Measurements from ENCODE around the gene NAT10.
"Not testable (repeated sequence)": the region's sequence is repeated elsewhere in the genome, so short reads cannot be mapped to it uniquely, and the experiment has no call there.

Gene NAT10

DNA sequence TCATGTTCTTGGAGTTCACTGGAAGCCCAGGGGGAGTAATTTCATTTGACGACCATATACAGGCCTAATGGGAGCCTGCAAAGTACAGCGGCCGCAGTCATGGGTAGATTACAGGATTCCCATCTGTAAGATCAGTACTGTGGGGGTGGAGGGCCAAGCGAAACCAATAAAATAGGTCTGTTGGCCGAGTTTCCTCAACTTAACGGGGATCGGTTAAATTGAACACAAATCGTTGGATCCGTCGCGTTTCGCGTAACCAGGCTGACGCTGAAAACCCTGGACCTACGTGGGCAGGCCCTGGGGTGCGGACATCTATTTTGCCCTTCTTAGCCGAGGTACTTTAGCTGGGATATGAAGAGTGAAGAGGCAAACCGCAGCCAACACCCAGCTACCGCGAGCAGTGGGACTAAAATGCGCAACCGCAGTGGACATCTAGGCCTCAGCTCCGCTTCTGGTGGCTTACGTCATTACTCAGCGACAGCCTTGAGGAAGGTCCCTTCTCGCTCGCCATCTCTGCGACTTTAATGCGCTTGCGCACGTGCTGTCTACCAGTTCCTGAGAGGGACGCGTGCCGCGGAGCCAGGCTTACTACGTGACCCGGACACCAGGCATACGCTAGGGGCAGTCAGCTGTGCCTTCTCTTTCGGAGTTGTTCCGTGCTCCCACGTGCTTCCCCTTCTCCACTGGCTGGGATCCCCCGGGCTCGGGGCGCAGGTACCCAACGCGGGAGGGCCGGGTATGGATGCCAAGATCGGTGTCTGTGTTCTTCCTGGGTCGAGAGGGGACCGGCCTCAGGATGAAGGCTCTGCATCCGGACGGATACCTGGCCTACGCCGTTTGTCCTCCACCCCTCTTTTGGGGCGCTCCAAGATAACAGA is at the start of gene NAT10:
NAT10 (plus strand) TSS at position 551 of the 878 bp plus-strand sequence. CDS start 2,597 bp downstream, outside the sequence.
- DNase-seq (peak; percentile 97), ATAC-seq (peak; percentile 95)
- Mint-ChIP-seq H3K27ac (peak within 1 kb of the TSS; percentile 98), H3K9me3 (no peaks in the 10 kb centered on the region), H3K27me3 (peaks cover 6% of the 10 kb centered on the region), H3K4me1 (peaks cover 48% of the 10 kb centered on the region), H3K4me3 (peak within 1 kb of the TSS; percentile 93), H3K36me3 (ENCODE audit: low read depth) (peaks cover 63% of the 10 kb centered on the region)

DNA sequence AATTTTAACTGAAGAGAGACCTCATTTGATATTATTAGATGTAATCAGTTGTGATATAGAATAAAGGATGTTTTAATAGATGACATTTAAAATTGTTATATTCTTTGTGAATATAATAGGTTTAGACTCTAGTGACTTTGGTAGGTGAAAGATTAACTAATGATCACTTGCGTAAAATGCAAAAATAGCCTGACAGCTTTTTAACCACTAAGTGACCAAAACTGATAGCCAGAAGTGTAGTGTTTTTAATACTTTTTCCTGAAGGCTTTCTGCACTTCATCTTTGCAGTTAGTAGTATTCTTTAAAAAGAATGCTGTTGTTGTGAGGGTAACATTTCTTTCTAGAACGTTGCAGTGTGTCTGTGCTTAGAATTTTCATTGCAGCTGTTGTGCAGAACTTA is 48.8 kb upstream of the NAT10 start:
- Mint-ChIP-seq H3K27ac (no peak overlapping the region), H3K36me3 (ENCODE audit: low read depth) (peaks cover 40% of the 10 kb centered on the region), H3K4me1 (peaks cover 54% of the 10 kb centered on the region), H3K9me3 (no peaks in the 10 kb centered on the region), H3K27me3 (no peaks in the 10 kb centered on the region), H3K4me3 (peak overlapping the region; percentile 15)
- ATAC-seq (no peak), DNase-seq (no peak)

DNA sequence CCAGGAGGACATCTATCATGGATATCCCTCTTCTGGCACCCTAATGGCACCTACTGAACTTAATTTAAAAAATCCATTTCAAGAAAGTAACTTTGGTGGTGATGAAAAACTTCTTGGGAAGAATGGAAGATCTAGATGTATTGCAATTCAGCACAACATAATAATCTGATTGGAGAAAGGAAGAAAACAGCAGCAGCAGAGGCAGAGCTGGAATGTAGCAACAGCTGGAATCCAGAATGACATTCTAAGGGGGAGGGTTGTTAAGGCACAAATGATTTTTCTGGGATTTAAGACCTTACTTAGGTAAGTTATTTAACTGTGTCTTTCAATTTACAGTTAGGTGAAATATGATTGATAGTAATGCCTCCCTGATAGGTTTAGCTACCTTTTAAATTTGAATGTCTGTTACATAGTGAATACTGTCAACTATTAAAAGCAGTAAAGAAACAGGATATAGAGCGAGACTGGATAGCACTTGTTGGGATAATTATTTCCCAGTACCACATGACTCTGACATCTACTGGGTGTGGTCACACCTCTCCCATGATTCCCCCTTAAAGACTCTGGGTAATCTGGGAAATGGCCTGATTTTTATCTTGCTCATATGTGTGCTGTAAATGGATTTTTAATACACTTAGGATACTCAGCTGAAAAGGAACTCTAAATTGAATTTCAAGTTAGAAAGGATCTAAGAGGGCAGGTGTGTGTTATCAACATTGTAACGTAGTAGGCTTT is 42.2 kb upstream of the NAT10 start:
- Mint-ChIP-seq H3K36me3 (ENCODE audit: low read depth) (peaks cover 43% of the 10 kb centered on the region), H3K9me3 (no peaks in the 10 kb centered on the region), H3K4me1 (peaks cover 68% of the 10 kb centered on the region), H3K27ac (peak overlapping the region; percentile 43), H3K4me3 (no peak overlapping the region), H3K27me3 (no peaks in the 10 kb centered on the region)
- ATAC-seq (no peak), DNase-seq (no peak)

DNA sequence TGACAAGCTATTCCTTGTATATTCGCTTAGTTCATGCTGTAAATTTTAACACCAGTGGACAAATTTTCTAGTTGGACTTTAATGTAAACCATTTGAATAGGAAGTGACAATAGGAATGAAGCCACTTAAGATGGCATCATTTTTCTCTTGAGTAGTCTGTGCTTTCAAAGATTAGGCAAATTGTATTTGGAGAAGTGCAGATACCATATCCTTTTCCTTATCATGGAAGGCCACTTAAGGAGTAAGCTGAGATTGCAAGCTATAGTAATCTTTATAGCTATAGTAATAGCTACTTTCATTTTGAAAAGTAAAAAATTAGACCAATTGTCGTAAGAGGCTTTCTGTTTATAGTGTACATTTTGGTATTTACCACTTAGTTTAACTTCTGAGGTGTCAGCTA is 41.1 kb upstream of the NAT10 start:
- peaks cover 58% of the 10 kb centered on the region for H3K4me1 Mint-ChIP-seq
- no peak overlapping the region for H3K4me3 Mint-ChIP-seq
- H3K36me3 Mint-ChIP-seq (ENCODE audit: low read depth) = peaks cover 36% of the 10 kb centered on the region
- H3K9me3 Mint-ChIP-seq = no peaks in the 10 kb centered on the region
- no peak overlapping the region for H3K27ac Mint-ChIP-seq
- DNase-seq (no peak), ATAC-seq (no peak)
- no peaks in the 10 kb centered on the region for H3K27me3 Mint-ChIP-seq

DNA sequence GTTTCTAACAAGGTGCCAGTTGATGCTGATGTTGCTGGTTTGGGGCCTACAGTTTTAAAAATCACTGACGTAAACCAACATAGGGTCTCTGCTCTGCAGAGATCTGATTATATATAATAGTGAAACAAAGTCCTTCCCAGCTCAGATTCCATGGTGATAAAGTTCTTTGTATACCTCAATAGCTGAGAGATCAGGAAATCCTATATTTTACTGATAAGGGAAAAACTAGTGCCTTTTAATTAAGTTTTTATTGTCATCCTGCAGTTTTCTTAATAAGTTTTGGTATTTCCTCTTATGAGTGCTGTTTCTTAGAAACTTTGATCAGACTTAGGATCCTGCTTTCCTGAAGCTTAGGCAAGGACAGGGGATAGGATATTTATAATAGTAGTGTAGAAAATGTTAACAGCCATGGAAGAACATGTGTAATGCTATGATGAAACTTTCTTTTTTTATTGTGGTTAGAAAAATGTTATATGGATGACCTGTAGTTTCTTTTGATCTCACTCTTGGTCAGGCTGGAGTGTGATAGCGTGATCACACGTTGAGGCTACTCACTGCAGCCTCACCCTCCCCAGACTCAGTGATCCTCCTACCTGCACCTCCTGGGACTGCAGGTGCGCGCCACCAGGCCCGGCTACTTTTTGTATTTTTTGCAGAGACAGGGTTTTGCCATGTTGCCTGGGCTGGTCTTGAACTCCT is 39.8 kb upstream of the NAT10 start:
- Mint-ChIP-seq H3K36me3 (ENCODE audit: low read depth) (peaks cover 39% of the 10 kb centered on the region), H3K27ac (no peak overlapping the region), H3K4me1 (peaks cover 59% of the 10 kb centered on the region), H3K9me3 (no peaks in the 10 kb centered on the region), H3K27me3 (no peaks in the 10 kb centered on the region), H3K4me3 (no peak overlapping the region)
- peak; percentile 81 for ATAC-seq
- DNase-seq = peak; percentile 18

DNA sequence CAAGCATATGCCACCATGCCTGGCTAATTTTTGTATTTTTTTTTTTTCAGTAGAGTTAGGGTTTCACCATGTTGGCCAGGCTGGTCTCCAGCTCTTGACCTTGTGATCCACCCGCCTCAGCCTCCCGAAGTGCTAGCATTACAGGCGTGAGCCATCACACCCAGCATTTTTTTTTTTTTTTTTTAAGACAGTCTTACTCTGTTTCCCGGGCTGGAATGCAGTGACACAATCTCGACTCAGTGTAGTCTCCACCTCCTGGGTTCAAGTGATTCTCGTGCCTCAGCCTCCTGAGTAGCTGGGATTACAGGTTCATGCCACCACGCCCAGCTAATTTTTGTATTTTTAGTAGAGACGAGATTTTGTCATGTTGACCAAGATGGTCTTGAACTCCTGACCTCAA is 38.7 kb upstream of the NAT10 start:
- not testable (repeated sequence) for ATAC-seq, H3K27me3 Mint-ChIP-seq, H3K9me3 Mint-ChIP-seq, H3K4me3 Mint-ChIP-seq, DNase-seq, H3K27ac Mint-ChIP-seq
- Mint-ChIP-seq H3K4me1 (peaks cover 69% of the 10 kb centered on the region), H3K36me3 (ENCODE audit: low read depth) (peaks cover 47% of the 10 kb centered on the region)

DNA sequence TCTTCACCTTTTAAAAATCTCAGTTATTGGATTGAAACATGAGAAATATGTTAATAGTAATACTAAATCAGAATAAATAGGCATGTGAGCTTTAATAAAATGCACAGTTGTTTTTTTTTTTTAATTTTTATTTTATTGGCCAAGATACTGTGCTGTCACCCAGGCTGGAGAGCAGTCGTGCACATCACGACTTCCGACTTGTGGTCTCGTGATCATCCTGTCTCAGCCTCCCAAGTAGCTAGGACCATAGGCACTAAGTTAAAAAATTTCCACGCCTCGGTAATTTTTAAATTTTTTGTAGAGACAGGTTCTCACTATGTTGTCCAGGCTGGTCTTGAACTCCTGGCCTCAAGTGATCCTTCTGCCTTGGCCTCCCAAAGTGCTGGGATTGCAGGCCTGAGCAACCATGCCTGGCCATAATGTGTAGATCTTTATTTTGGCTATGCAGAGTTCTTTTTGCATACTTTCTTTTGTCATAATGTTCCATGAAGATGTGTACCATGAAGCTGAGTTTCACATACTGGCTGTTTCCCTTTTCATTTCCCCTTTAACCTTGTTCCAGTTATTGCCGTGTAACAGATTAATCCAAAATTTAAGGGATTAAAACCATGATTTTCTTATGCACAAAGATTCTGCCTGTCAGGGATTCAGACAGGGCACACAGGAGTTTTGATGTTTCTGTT is 37.9 kb upstream of the NAT10 start:
- peaks cover 48% of the 10 kb centered on the region for H3K36me3 Mint-ChIP-seq (ENCODE audit: low read depth)
- H3K27ac Mint-ChIP-seq = peak overlapping the region; percentile 57
- no peaks in the 10 kb centered on the region for H3K9me3 Mint-ChIP-seq
- ATAC-seq = no peak
- H3K4me1 Mint-ChIP-seq = peaks cover 69% of the 10 kb centered on the region
- H3K27me3 Mint-ChIP-seq = no peaks in the 10 kb centered on the region
- no peak overlapping the region for H3K4me3 Mint-ChIP-seq
- DNase-seq = no peak

DNA sequence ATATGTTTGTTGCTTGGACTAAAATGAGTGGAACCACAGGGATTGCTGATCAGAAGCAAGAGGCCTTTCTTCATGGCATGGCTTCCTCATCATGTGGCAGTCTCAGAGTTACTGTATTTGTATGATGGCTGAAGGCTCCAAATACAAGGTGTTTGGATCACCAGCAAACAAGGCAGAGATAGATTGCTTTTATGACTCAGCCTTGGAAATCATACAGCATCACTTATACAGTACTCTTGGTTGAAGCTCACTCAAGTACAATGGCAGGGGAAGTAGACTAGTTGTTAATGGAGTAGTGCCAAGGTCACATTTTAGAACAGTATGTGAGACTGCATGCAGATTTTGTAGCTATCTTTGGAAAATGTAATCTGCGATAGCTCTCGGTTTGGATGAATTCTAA is 37.3 kb upstream of the NAT10 start:
- Mint-ChIP-seq H3K9me3 (no peaks in the 10 kb centered on the region), H3K36me3 (ENCODE audit: low read depth) (peaks cover 50% of the 10 kb centered on the region), H3K27ac (peak overlapping the region; percentile 57), H3K4me1 (peaks cover 64% of the 10 kb centered on the region), H3K27me3 (no peaks in the 10 kb centered on the region), H3K4me3 (no peak overlapping the region)
- no peak for DNase-seq
- ATAC-seq = peak; percentile 64

DNA sequence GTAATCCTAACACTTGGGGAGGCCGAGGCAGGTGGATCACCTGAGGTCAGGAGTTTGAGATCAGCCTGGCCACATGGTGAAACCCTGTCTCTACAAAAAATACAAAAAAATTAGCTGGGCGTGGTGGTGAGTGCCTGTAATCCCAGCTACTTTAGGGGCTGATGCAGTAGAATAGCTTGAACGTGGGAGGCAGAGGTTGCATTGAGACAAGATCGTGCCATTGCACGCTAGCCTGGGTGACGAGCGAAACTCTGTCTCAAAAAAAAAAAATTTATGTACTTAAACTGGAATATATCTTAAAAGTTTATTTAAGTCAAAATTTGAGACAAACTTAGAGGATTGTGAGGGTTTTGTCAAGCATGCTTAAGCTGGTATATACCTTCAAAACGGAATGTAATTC is 34.1 kb upstream of the NAT10 start:
- H3K27ac Mint-ChIP-seq, ATAC-seq, DNase-seq, H3K4me3 Mint-ChIP-seq, H3K9me3 Mint-ChIP-seq, H3K27me3 Mint-ChIP-seq: not testable (repeated sequence)
- Mint-ChIP-seq H3K4me1 (peaks cover 59% of the 10 kb centered on the region), H3K36me3 (ENCODE audit: low read depth) (peaks cover 58% of the 10 kb centered on the region)

DNA sequence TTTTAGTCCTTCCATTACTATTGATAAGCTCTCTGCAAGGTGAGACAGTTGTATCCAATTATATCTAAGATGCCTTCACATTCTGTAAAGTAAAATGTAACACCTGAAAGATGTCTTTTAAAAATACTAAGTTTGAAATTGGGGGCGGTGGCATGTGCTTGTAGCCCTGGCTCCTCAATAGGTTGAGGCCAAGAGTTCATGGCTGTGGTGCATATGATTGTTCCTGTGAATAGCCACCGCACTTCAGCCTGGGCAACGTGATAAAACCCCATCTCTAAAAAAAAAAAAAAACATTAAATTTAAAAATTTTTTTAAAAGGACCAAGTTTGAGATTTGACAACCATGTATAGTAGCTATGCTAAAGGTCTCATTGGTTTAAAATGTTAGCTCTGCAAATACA is 33.4 kb upstream of the NAT10 start:
- no peak for ATAC-seq
- H3K36me3 Mint-ChIP-seq (ENCODE audit: low read depth) = peaks cover 60% of the 10 kb centered on the region
- no peak overlapping the region for H3K4me3 Mint-ChIP-seq
- no peak overlapping the region for H3K27ac Mint-ChIP-seq
- no peak for DNase-seq
- no peaks in the 10 kb centered on the region for H3K9me3 Mint-ChIP-seq
- no peaks in the 10 kb centered on the region for H3K27me3 Mint-ChIP-seq
- H3K4me1 Mint-ChIP-seq = peaks cover 55% of the 10 kb centered on the region

DNA sequence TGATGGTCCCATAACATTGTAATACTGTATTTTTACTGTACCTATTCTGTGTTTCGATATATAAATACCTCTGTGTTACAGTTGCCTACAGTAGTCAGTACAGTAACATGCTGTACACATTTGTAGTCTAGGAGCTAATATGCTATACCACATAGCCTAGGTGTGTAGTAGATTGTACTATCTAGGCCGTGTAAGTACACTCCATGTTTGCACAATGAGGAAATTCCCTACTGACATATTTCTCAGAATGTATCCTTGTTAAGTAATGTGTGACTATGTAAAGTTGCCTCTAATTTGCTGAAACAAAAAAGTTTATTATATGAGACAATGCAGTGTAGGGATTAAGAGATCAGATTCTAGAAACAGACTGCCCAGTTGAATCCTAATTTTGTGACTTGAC is 32.6 kb upstream of the NAT10 start:
- no peak overlapping the region for H3K4me3 Mint-ChIP-seq
- H3K4me1 Mint-ChIP-seq = peaks cover 47% of the 10 kb centered on the region
- no peaks in the 10 kb centered on the region for H3K27me3 Mint-ChIP-seq
- no peak for DNase-seq
- no peaks in the 10 kb centered on the region for H3K9me3 Mint-ChIP-seq
- H3K36me3 Mint-ChIP-seq (ENCODE audit: low read depth) = peaks cover 62% of the 10 kb centered on the region
- no peak for ATAC-seq
- H3K27ac Mint-ChIP-seq = no peak overlapping the region

DNA sequence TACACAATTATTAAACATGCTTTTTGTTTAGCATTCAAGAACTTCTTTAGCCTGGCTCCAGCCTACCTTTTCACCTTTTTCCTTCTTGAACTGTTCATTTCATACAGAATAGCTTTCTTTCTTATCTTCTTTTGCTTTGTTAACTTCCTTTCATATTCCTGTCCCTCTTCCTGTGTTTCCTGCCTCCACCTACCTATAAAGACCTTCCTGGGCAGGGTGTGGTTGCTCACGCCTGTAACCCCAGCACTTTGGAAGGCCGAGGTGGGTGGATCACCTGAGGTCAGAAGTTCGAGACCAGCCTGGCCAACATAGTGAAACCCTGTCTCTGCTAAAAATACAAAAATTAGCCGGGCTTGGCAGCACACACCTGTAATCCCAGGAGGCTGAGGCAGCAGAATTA is 31.0 kb upstream of the NAT10 start:
- H3K36me3 Mint-ChIP-seq (ENCODE audit: low read depth) = peaks cover 71% of the 10 kb centered on the region
- H3K27me3 Mint-ChIP-seq = no peaks in the 10 kb centered on the region
- DNase-seq (no peak), ATAC-seq (no peak)
- no peak overlapping the region for H3K4me3 Mint-ChIP-seq
- H3K27ac Mint-ChIP-seq = peak overlapping the region; percentile 6
- peaks cover 45% of the 10 kb centered on the region for H3K4me1 Mint-ChIP-seq
- H3K9me3 Mint-ChIP-seq = no peaks in the 10 kb centered on the region

DNA sequence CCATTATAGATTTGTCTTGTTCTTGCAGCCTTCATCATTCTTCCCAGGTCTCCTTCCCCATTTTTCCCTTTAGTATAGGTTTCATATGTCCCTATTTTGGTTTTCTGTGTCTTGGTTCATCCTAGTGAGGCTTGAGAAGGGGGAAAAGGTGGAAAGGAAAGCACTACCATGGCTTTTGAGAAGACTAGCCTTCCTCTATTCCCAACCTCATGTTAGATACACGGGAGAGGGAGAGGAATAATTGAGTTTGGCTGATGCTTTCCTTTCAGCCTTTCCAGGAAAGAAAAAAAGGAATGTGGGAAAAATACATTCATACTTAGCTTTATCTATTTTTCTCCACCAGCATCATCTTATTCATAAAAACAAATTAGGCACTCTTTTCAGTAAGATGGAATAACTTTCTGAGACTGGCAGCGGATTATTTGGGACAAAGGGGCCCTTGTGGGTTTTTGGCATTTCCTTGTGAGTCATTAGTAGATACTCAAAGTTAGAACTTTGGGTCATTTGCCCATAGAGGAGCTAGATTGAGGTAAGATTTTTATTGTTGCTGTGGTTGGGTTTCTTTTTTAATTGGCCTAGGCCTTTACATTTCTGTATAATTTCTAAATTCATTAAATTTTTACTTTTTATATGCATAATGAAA is 30.1 kb upstream of the NAT10 start:
- DNase-seq (no peak), ATAC-seq (no peak)
- peaks cover 38% of the 10 kb centered on the region for H3K4me1 Mint-ChIP-seq
- H3K9me3 Mint-ChIP-seq = no peaks in the 10 kb centered on the region
- H3K27me3 Mint-ChIP-seq = no peaks in the 10 kb centered on the region
- H3K36me3 Mint-ChIP-seq (ENCODE audit: low read depth) = peaks cover 72% of the 10 kb centered on the region
- peak overlapping the region; percentile 20 for H3K27ac Mint-ChIP-seq
- H3K4me3 Mint-ChIP-seq = no peak overlapping the region

DNA sequence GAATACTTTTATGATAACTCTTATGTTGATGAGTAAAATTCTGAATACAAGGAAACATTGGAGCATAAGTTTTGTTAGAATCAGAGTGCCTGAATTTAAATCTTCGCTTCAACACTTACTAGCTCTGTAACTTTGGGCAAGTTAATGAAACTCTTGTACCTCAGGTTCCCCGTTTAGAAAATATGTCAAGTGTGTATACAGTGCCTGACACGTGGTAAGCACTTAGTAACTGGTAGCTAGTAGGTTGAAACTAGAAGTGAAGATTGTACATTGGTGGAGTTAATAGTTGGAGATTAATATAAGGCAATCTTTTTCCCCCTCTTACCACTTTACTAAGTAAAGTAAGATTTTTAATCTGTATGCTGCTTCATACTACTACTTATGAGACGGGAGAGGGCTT is 24.8 kb upstream of the NAT10 start:
- Mint-ChIP-seq H3K4me1 (peaks cover 17% of the 10 kb centered on the region), H3K27me3 (no peaks in the 10 kb centered on the region), H3K36me3 (ENCODE audit: low read depth) (peaks cover 79% of the 10 kb centered on the region), H3K9me3 (no peaks in the 10 kb centered on the region), H3K27ac (peak overlapping the region; percentile 30), H3K4me3 (no peak overlapping the region)
- no peak for ATAC-seq
- no peak for DNase-seq
